HEK293 (cell line): ENCODE results near the gene NRN1L.

Source experiments
- CTCF ChIP-seq: fragments of 450-650 bp; formaldehyde crosslinking; IDR thresholded peaks from 2 replicates; pipeline ENCODE4 v1.5.1; 2016; ENCODE audit warnings: missing biosample characterization, missing genetic modification characterization
- GLIS1 ChIP-seq: fragments of 450-650 bp; formaldehyde crosslinking; IDR thresholded peaks from 2 replicates; pipeline ENCODE4 v1.5.1; 2016; ENCODE audit warnings: missing biosample characterization, missing genetic modification characterization
- PRDM10 ChIP-seq: fragments of 450-650 bp; formaldehyde crosslinking; IDR thresholded peaks from 2 replicates; pipeline ENCODE4 v1.5.1; 2016; ENCODE audit warnings: missing biosample characterization, missing genetic modification characterization
- REST ChIP-seq: fragments of 450-650 bp; formaldehyde crosslinking; IDR thresholded peaks from 2 replicates; pipeline ENCODE4 v1.5.1; 2016; ENCODE audit warnings: missing biosample characterization, missing genetic modification characterization
- YY1 ChIP-seq: fragments of 450-650 bp; formaldehyde crosslinking; IDR thresholded peaks from 2 replicates; pipeline ENCODE4 v1.5.1; 2018; ENCODE audit warnings: missing biosample characterization, missing genetic modification characterization
- ZBTB49 ChIP-seq: fragments of 450-650 bp; formaldehyde crosslinking; IDR thresholded peaks from 2 replicates; pipeline ENCODE4 v1.5.1; 2016; ENCODE audit warnings: missing biosample characterization, missing genetic modification characterization, low read depth
- ZNF132 ChIP-seq: fragments of 450-650 bp; formaldehyde crosslinking; IDR thresholded peaks from 2 replicates; pipeline ENCODE4 v1.5.1; 2017; ENCODE audit warnings: missing biosample characterization, missing genetic modification characterization, borderline replicate concordance
- ZNF140 ChIP-seq: fragments of 450-650 bp; formaldehyde crosslinking; IDR thresholded peaks from 2 replicates; pipeline ENCODE4 v1.5.1; 2016; ENCODE audit warnings: missing biosample characterization, missing genetic modification characterization
- ZNF175 ChIP-seq: fragments of 450-650 bp; formaldehyde crosslinking; IDR thresholded peaks from 2 replicates; pipeline ENCODE4 v1.5.1; 2016; ENCODE audit warnings: missing biosample characterization, missing genetic modification characterization
- ZNF280D ChIP-seq: fragments of 450-650 bp; formaldehyde crosslinking; IDR thresholded peaks from 2 replicates; pipeline ENCODE4 v1.5.1; 2016; ENCODE audit warnings: missing biosample characterization, missing genetic modification characterization
- ZNF341 ChIP-seq: fragments of 450-650 bp; formaldehyde crosslinking; IDR thresholded peaks from 2 replicates; pipeline ENCODE4; 2016; ENCODE audit warnings: low read depth, missing biosample characterization, missing genetic modification characterization
- ZNF677 ChIP-seq: fragments of 450-650 bp; IDR thresholded peaks from 2 replicates; pipeline ENCODE4 v1.5.0; 2018; ENCODE audit warnings: missing biosample characterization, mild to moderate bottlenecking, missing genetic modification characterization, moderate library complexity
- ZNF837 ChIP-seq: fragments of 450-650 bp; formaldehyde crosslinking; IDR thresholded peaks from 2 replicates; pipeline ENCODE4 v1.5.1; 2016; ENCODE audit warnings: missing biosample characterization, missing genetic modification characterization

- no peak for TF ChIP-seq REST (tag by site-specific recombination)
- no peak for TF ChIP-seq YY1
- TF ChIP-seq ZNF132 (tag by site-specific recombination), result no peak
- TF ChIP-seq ZNF837 (tag by site-specific recombination), result no peak
- TF ChIP-seq ZNF140 (tag by site-specific recombination), result no peak
- no peak for TF ChIP-seq CTCF (tag by site-specific recombination)
- TF ChIP-seq ZBTB49 (tag by site-specific recombination), result no peak
- TF ChIP-seq ZNF175 (tag by site-specific recombination), result no peak
- TF ChIP-seq PRDM10 (tag by site-specific recombination), result no peak
- TF ChIP-seq GLIS1 (tag by site-specific recombination), result no peak
- TF ChIP-seq ZNF280D (tag by site-specific recombination), result no peak
- TF ChIP-seq ZNF677 (tag by site-specific recombination), result no peak
- TF ChIP-seq ZNF341 (tag by site-specific recombination), result no peak
Measured at GRCh38 chr16:67883146-67883871, 1.4 kb upstream of the NRN1L start.
